ENCODE data around the gene SLC15A3. TPM values are rescaled to one million over a fixed set of nuclear protein-coding genes. Genes with fewer than 3 reads are reported as not detected.

The SLC15A3 gene
- total RNA-seq, 1 experiment from 2014 or later = 6.8 TPM

GRCh38 chr11:60942970-60943565, 8.9 kb downstream of the SLC15A3 start:
- no TSS peak for BruUV-seq (replicated peaks)
- H3K4me3 Mint-ChIP-seq (ENCODE audit: low read depth, unreplicated experiment) = no peak overlapping the region
- peaks cover 12% of the 10 kb centered on the region for H3K4me1 Mint-ChIP-seq (ENCODE audit: low read depth, unreplicated experiment)
- peak; percentile 76 for DNase-seq
- H3K9me3 Mint-ChIP-seq (ENCODE audit: low read depth, unreplicated experiment) = no peaks in the 10 kb centered on the region
- CTCF ChIA-PET = interaction anchor here (0.5 to 1.1 kb wide), 4 partner anchors 11 to 765 kb away, joined by 3 to 8 read pairs (median 4); partner anchors contain the start of gene TMEM109
- peaks cover 4% of the 10 kb centered on the region for H3K36me3 Mint-ChIP-seq (ENCODE audit: insufficient read depth, unreplicated experiment)
- H3K27me3 Mint-ChIP-seq (ENCODE audit: unreplicated experiment) = no peaks in the 10 kb centered on the region
- no peak overlapping the region for H3K27ac Mint-ChIP-seq (ENCODE audit: unreplicated experiment)
- intact Hi-C loops (cut with micrococcal nuclease; ENCODE audit: unreplicated experiment) = no loop called here
- TF ChIP-seq, protein P1, sequence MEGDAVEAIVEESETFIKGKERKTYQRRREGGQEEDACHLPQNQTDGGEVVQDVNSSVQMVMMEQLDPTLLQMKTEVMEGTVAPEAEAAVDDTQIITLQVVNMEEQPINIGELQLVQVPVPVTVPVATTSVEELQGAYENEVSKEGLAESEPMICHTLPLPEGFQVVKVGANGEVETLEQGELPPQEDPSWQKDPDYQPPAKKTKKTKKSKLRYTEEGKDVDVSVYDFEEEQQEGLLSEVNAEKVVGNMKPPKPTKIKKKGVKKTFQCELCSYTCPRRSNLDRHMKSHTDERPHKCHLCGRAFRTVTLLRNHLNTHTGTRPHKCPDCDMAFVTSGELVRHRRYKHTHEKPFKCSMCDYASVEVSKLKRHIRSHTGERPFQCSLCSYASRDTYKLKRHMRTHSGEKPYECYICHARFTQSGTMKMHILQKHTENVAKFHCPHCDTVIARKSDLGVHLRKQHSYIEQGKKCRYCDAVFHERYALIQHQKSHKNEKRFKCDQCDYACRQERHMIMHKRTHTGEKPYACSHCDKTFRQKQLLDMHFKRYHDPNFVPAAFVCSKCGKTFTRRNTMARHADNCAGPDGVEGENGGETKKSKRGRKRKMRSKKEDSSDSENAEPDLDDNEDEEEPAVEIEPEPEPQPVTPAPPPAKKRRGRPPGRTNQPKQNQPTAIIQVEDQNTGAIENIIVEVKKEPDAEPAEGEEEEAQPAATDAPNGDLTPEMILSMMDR (IDR thresholded peaks at IDR 0.05; ENCODE audit: unreplicated experiment) = no peak

DNA sequence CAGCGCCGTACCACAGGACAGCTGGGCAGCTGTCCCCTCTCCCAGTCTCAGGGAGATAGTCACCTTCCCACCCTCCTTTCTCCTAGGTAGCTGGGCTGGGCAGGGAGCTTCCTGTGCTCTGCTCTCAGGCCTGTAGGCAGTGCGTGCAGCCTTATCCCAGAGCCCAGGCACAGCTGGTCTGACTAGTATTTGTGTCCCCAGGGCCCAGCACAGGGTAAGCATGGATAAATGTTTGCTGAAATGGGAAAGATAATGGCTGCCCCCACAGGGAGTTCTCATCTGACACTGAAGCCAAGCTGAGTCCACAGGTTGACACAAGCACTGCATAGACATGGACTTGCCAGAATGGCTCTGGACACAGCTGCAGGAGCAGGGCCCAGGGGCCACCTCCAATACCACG, 9.8 kb downstream of the SLC15A3 start:
- H3K27ac Mint-ChIP-seq (ENCODE audit: unreplicated experiment) = no peak overlapping the region
- intact Hi-C loops (cut with micrococcal nuclease; ENCODE audit: unreplicated experiment) = no loop called here
- H3K9me3 Mint-ChIP-seq (ENCODE audit: low read depth, unreplicated experiment) = no peaks in the 10 kb centered on the region
- peaks cover 12% of the 10 kb centered on the region for H3K4me1 Mint-ChIP-seq (ENCODE audit: low read depth, unreplicated experiment)
- H3K36me3 Mint-ChIP-seq (ENCODE audit: insufficient read depth, unreplicated experiment) = peaks cover 10% of the 10 kb centered on the region
- no peak overlapping the region for H3K4me3 Mint-ChIP-seq (ENCODE audit: low read depth, unreplicated experiment)
- no peak for DNase-seq
- TF ChIP-seq, protein P1 (IDR thresholded peaks at IDR 0.05; ENCODE audit: unreplicated experiment) = no peak
- CTCF ChIA-PET = interaction anchor here (0.7 kb wide), 1 partner anchor 777 kb away, joined by 3 read pairs; no protein-coding TSS in a partner anchor
- no peaks in the 10 kb centered on the region for H3K27me3 Mint-ChIP-seq (ENCODE audit: unreplicated experiment)
- no TSS peak for BruUV-seq (replicated peaks)

GRCh38 chr11:60941371-60942119, 10.4 kb downstream of the SLC15A3 start:
- BruUV-seq (replicated peaks) = no TSS peak
- Mint-ChIP-seq H3K4me1 (ENCODE audit: low read depth, unreplicated experiment) (peaks cover 12% of the 10 kb centered on the region), H3K27ac (ENCODE audit: unreplicated experiment) (no peak overlapping the region), H3K4me3 (ENCODE audit: low read depth, unreplicated experiment) (no peak overlapping the region), H3K27me3 (ENCODE audit: unreplicated experiment) (no peaks in the 10 kb centered on the region), H3K9me3 (ENCODE audit: low read depth, unreplicated experiment) (no peaks in the 10 kb centered on the region), H3K36me3 (ENCODE audit: insufficient read depth, unreplicated experiment) (peaks cover 13% of the 10 kb centered on the region)
- CTCF ChIA-PET = interaction anchor here (0.7 kb wide), 1 partner anchor 776 kb away, joined by 3 read pairs; no protein-coding TSS in a partner anchor
- intact Hi-C loops (cut with micrococcal nuclease; ENCODE audit: unreplicated experiment) = no loop called here
- TF ChIP-seq, protein P1 (IDR thresholded peaks at IDR 0.05; ENCODE audit: unreplicated experiment) = no peak
- DNase-seq = no peak

DNA sequence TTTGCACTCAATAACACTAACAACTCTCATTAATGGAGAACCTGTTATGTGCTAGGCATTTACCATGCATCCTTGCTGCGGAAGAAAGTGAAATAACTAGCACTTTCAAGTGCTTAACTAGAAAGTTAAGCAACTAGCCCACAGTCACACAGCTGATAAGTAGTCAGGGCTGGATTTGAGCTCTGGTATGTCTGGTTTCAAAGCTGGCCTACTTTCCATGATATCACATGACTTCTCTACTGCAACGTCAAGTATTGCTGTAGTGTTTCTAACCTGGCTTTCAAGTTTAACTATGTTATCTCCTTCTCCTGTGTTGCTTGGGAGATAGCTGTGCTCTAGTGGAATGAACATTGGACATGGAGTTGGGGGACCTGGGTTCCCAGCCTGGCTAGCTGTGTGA, 12.1 kb downstream of the SLC15A3 start:
- Mint-ChIP-seq H3K9me3 (ENCODE audit: low read depth, unreplicated experiment) (no peaks in the 10 kb centered on the region), H3K4me1 (ENCODE audit: low read depth, unreplicated experiment) (peaks cover 12% of the 10 kb centered on the region), H3K36me3 (ENCODE audit: insufficient read depth, unreplicated experiment) (peaks cover 13% of the 10 kb centered on the region), H3K27me3 (ENCODE audit: unreplicated experiment) (no peaks in the 10 kb centered on the region), H3K4me3 (ENCODE audit: low read depth, unreplicated experiment) (no peak overlapping the region), H3K27ac (ENCODE audit: unreplicated experiment) (no peak overlapping the region)
- BruUV-seq (replicated peaks) = no TSS peak
- intact Hi-C loops (cut with micrococcal nuclease; ENCODE audit: unreplicated experiment) = no loop called here
- TF ChIP-seq, protein P1 (IDR thresholded peaks at IDR 0.05; ENCODE audit: unreplicated experiment) = no peak
- DNase-seq = no peak
- CTCF ChIA-PET = no interaction called here

Data from Calu3 (cell line).